ENCODE data around the gene RYR2.

RYR2 gene

DNA sequence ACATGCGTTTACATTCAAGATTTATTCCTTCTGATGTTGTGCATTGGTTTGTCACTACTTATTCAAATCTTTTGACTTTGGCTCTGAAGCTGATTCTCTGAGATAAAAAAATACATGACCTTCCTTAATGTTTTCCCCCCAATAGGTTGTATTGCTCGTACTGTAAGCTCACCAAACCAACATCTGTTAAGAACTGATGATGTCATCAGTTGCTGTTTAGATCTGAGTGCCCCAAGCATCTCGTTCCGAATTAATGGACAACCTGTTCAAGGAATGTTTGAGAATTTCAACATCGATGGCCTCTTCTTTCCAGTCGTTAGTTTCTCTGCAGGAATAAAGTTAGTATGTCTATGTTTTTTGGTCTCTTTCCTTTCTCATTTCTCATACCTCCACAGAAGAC lies 458.6 kb downstream of the RYR2 start:
- H3K9me3 ChIP-seq (ENCODE audit: severe bottlenecking): no peaks in the 10 kb centered on the region
- H3K27me3 ChIP-seq (ENCODE audit: insufficient read depth, poor library complexity, severe bottlenecking): no peaks in the 10 kb centered on the region
- H3K4me3 ChIP-seq (ENCODE audit: severe bottlenecking): no peak overlapping the region
- no peak overlapping the region for H3K27ac ChIP-seq (ENCODE audit: poor library complexity, severe bottlenecking)
- TF ChIP-seq, protein P1, sequence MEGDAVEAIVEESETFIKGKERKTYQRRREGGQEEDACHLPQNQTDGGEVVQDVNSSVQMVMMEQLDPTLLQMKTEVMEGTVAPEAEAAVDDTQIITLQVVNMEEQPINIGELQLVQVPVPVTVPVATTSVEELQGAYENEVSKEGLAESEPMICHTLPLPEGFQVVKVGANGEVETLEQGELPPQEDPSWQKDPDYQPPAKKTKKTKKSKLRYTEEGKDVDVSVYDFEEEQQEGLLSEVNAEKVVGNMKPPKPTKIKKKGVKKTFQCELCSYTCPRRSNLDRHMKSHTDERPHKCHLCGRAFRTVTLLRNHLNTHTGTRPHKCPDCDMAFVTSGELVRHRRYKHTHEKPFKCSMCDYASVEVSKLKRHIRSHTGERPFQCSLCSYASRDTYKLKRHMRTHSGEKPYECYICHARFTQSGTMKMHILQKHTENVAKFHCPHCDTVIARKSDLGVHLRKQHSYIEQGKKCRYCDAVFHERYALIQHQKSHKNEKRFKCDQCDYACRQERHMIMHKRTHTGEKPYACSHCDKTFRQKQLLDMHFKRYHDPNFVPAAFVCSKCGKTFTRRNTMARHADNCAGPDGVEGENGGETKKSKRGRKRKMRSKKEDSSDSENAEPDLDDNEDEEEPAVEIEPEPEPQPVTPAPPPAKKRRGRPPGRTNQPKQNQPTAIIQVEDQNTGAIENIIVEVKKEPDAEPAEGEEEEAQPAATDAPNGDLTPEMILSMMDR (IDR thresholded peaks at IDR 0.05; ENCODE audit: poor library complexity, severe bottlenecking): no peak
- ATAC-seq (ENCODE audit: low read depth): no peak
- no peaks in the 10 kb centered on the region for H3K36me3 ChIP-seq (ENCODE audit: low read depth)
- H3K4me1 ChIP-seq (ENCODE audit: insufficient read depth, poor library complexity, severe bottlenecking): no peaks in the 10 kb centered on the region
- no peak for DNase-seq (ENCODE audit: low spot score)

DNA sequence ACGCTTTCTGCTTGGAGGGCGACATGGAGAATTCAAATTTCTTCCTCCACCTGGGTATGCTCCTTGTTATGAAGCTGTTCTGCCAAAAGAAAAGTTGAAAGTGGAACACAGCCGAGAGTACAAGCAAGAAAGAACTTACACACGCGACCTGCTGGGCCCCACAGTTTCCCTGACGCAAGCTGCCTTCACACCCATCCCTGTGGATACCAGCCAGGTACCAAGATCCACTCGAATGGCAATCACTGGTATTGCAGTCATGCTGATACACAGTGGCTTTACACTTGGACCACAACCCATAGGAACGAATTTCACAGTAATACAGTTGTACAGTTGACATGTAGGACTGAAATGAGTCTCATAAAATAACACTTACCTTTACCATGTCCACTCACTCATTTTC lies 461.3 kb downstream of the RYR2 start:
- ATAC-seq (ENCODE audit: low read depth) (no peak), DNase-seq (ENCODE audit: low spot score) (no peak)
- H3K9me3 ChIP-seq (ENCODE audit: severe bottlenecking): no peaks in the 10 kb centered on the region
- H3K27ac ChIP-seq (ENCODE audit: poor library complexity, severe bottlenecking): no peak overlapping the region
- no peaks in the 10 kb centered on the region for H3K36me3 ChIP-seq (ENCODE audit: low read depth)
- H3K4me3 ChIP-seq (ENCODE audit: severe bottlenecking): no peak overlapping the region
- H3K27me3 ChIP-seq (ENCODE audit: insufficient read depth, poor library complexity, severe bottlenecking): no peaks in the 10 kb centered on the region
- H3K4me1 ChIP-seq (ENCODE audit: insufficient read depth, poor library complexity, severe bottlenecking): no peaks in the 10 kb centered on the region
- TF ChIP-seq, protein P1 (IDR thresholded peaks at IDR 0.05; ENCODE audit: poor library complexity, severe bottlenecking): no peak

DNA sequence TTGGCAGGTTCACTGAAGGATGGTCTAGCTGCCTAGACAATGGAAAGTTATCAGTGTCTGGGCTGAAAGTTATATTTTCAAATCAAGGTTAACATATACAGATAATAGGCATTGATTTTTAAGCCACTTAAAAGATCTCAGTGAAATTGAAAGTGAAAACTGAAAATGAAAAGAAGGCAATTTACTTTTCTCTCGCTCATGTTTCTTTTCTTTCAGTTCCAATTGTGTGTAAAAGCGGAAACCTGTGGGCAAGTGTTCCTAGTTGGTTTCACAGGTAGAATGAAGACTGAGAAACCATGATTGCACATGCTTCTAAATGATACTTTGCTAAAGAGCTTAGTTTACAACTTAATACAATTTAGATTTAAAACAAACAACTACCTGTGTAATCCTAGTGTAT lies 465.0 kb downstream of the RYR2 start:
- Histone ChIP-seq H3K9me3 (ENCODE audit: severe bottlenecking) (no peaks in the 10 kb centered on the region), H3K4me3 (ENCODE audit: severe bottlenecking) (no peak overlapping the region), H3K27me3 (ENCODE audit: insufficient read depth, poor library complexity, severe bottlenecking) (no peaks in the 10 kb centered on the region), H3K27ac (ENCODE audit: poor library complexity, severe bottlenecking) (no peak overlapping the region), H3K36me3 (ENCODE audit: low read depth) (no peaks in the 10 kb centered on the region), H3K4me1 (ENCODE audit: insufficient read depth, poor library complexity, severe bottlenecking) (no peaks in the 10 kb centered on the region)
- ATAC-seq (ENCODE audit: low read depth) (no peak), DNase-seq (ENCODE audit: low spot score) (no peak)
- TF ChIP-seq, protein P1 (IDR thresholded peaks at IDR 0.05; ENCODE audit: poor library complexity, severe bottlenecking): no peak

DNA sequence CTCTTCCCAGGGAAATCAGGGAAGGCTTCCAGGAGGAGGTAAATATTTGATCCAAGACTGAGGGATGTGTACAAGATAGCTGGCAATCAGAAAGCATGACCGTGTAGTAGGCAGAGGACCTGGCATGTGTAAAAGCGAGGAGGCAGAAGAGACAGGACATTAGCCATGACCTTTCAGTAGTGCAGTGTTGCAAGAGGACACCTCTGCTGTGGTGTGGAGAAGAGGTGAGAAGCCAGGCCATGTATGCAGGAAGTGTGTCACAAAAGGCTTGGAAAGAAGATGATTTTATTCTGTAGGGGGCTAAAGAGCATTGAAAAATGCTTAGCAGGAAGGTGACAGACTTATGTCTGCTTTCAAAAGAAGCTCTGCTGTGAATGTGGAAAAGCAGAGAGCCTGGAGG lies 467.8 kb downstream of the RYR2 start:
- H3K27ac ChIP-seq (ENCODE audit: poor library complexity, severe bottlenecking): no peak overlapping the region
- ATAC-seq (ENCODE audit: low read depth) (no peak), DNase-seq (ENCODE audit: low spot score) (no peak)
- H3K4me3 ChIP-seq (ENCODE audit: severe bottlenecking): no peak overlapping the region
- H3K36me3 ChIP-seq (ENCODE audit: low read depth): no peaks in the 10 kb centered on the region
- no peaks in the 10 kb centered on the region for H3K4me1 ChIP-seq (ENCODE audit: insufficient read depth, poor library complexity, severe bottlenecking)
- TF ChIP-seq, protein P1 (IDR thresholded peaks at IDR 0.05; ENCODE audit: poor library complexity, severe bottlenecking): no peak
- H3K27me3 ChIP-seq (ENCODE audit: insufficient read depth, poor library complexity, severe bottlenecking): no peaks in the 10 kb centered on the region
- H3K9me3 ChIP-seq (ENCODE audit: severe bottlenecking): no peaks in the 10 kb centered on the region

DNA sequence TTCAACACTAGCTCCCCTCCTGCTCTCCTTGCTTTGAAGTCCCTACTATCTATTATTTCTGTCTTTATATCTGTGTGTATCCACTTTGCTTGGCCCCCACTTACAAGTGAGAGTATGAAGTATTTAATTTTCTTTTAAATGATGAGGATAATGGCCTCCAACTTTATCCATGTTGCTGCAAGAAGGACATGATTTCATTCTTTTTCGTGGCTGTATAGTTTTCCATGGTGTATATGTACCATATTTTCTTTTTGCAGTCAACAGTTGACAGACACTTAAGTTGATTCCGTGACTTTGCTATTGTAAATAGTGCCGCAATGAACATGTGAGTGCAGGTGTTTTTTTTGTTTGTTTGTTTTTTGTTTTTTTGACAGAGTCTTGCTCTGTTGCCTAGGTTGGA lies 483.1 kb downstream of the RYR2 start:
- no peak overlapping the region for H3K27ac ChIP-seq (ENCODE audit: poor library complexity, severe bottlenecking)
- TF ChIP-seq, protein P1 (IDR thresholded peaks at IDR 0.05; ENCODE audit: poor library complexity, severe bottlenecking): no peak

More for the DNA sequence above, 483.1 kb downstream of the RYR2 start:
- ATAC-seq (ENCODE audit: low read depth) (no peak), DNase-seq (ENCODE audit: low spot score) (no peak)
- Histone ChIP-seq H3K27me3 (ENCODE audit: insufficient read depth, poor library complexity, severe bottlenecking) (no peaks in the 10 kb centered on the region), H3K4me1 (ENCODE audit: insufficient read depth, poor library complexity, severe bottlenecking) (no peaks in the 10 kb centered on the region), H3K9me3 (ENCODE audit: severe bottlenecking) (no peaks in the 10 kb centered on the region), H3K36me3 (ENCODE audit: low read depth) (no peaks in the 10 kb centered on the region), H3K4me3 (ENCODE audit: severe bottlenecking) (no peak overlapping the region)
